Fibroblast of lung (primary cell): ENCODE data around the gene ITSN1.

Source experiments
- CTCF ChIP-seq, 2 donors: IDR thresholded peaks in 1 of 2; conservative IDR thresholded peaks in 1 of 2; 1 replicate in 1 of 2; 2 replicates in 1 of 2; pipeline ENCODE4 v1.5.1; 2011 to 2012; ENCODE audit warnings: low read length in 2 of 2, control low read depth in 1 of 2, inconsistent platforms in 1 of 2, low read depth in 1 of 2, mild to moderate bottlenecking in 1 of 2
- EZH2 ChIP-seq: IDR thresholded peaks from 2 replicates; pipeline ENCODE4 v1.5.1; 2012; ENCODE audit warnings: low read length, control low read depth, mild to moderate bottlenecking; ENCODE audit errors: missing control alignments

- TF ChIP-seq EZH2 (no peak), CTCF (conservative IDR thresholded peaks at IDR 0.05 in 1 of 2, IDR thresholded peaks at IDR 0.05 in 1 of 2; ENCODE audit: low read depth in 1 of 2, low read length in 2 of 2) (no peak)
These were observed 8.0 kb upstream of the ITSN1 start for GRCh38 chr21:33634254-33634653.
